ACC112 (cell line): ENCODE measurements around the gene DUSP1.
"Not testable (repeated sequence)": the region's sequence is repeated elsewhere in the genome, so short reads cannot be mapped to it uniquely, and the experiment has no call there.

Experiments
- H2AFZ ChIP-seq: fragments of 200-600 bp; sonication (generic); one replicate; pipeline ENCODE4 v1.6.0; 2017; ENCODE audit warnings: antibody characterized with exemption, low read length; ENCODE audit not compliant: unreplicated experiment
- H3K27ac ChIP-seq: fragments of 200-600 bp; sonication (generic); 2 replicates; pipeline ENCODE4 v1.5.1; 2014; ENCODE audit warnings: low read depth, mild to moderate bottlenecking, antibody characterized with exemption, low read length, moderate library complexity
- H3K27me3 ChIP-seq: fragments of 200-600 bp; sonication (generic); 2 replicates; pipeline ENCODE4 v1.6.1; 2014; ENCODE audit warnings: mild to moderate bottlenecking, antibody characterized with exemption, low read length, moderate library complexity, mixed read lengths; ENCODE audit not compliant: insufficient read depth
- H3K36me3 ChIP-seq: fragments of 200-600 bp; sonication (generic); 2 replicates; pipeline ENCODE4 v1.6.1; 2016; ENCODE audit warnings: mild to moderate bottlenecking, antibody characterized with exemption, low read length, moderate library complexity, mixed read lengths; ENCODE audit not compliant: insufficient read depth
- H3K4me1 ChIP-seq: fragments of 200-600 bp; sonication (generic); one replicate; pipeline ENCODE4 v1.6.1; 2016; ENCODE audit warnings: low read length, mixed read lengths; ENCODE audit not compliant: insufficient read depth, unreplicated experiment, control insufficient read depth
- H3K4me3 ChIP-seq: fragments of 200-600 bp; sonication (generic); 2 replicates; pipeline ENCODE4 v1.5.1; 2014; ENCODE audit warnings: mild to moderate bottlenecking, low read depth, low read length
- H3K79me2 ChIP-seq: fragments of 200-600 bp; sonication (generic); one replicate; pipeline ENCODE4 v1.6.0; 2016; ENCODE audit warnings: low read length; ENCODE audit not compliant: control insufficient read depth, unreplicated experiment, insufficient read depth

DUSP1 gene

GRCh38 chr5:172787538-172787937, 16.5 kb upstream of the DUSP1 start:
- not testable (repeated sequence) for H3K4me3 ChIP-seq

DNA sequence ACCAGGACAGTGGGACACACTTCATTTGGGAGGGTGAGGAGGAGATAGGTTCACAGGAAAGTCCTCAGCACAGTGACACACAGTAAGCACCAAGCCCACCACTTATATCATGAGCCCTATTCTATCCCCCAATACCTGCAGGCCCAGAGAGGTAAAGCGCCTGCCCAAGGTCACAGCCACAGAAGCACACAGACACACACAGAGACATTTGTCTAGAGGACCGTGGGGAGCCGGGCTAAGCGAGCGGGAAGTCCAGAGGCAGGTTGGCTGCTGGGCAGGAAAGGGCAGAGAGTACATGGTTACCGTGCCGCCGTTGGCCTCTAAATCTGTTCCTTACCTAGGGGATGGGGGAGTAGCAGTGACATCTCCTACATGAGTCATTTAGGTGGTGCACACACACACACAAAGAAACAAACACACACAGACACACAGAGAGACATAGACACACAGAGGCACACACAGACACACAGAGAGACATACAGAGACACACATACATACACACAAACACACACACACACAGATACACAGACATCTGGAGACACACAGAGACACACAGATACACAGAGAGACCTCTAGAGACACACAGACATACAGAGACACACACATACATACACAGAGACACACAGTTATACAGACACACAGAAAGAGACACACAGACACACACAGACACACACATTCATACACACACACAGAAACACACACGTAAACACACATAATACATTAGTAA, 15.9 kb upstream of the DUSP1 start:
- Histone ChIP-seq H3K4me1 (peaks cover 53% of the 10 kb centered on the region), H2AFZ (no peak overlapping the region), H3K27ac (no peak overlapping the region)

More at GRCh38 chr5:172787538-172787937, 16.5 kb upstream of the DUSP1 start:
- not testable (repeated sequence) for H3K36me3 ChIP-seq, H3K27me3 ChIP-seq, H3K79me2 ChIP-seq, H2AFZ ChIP-seq, H3K27ac ChIP-seq
- H3K4me1 ChIP-seq = peaks cover 51% of the 10 kb centered on the region

DNA sequence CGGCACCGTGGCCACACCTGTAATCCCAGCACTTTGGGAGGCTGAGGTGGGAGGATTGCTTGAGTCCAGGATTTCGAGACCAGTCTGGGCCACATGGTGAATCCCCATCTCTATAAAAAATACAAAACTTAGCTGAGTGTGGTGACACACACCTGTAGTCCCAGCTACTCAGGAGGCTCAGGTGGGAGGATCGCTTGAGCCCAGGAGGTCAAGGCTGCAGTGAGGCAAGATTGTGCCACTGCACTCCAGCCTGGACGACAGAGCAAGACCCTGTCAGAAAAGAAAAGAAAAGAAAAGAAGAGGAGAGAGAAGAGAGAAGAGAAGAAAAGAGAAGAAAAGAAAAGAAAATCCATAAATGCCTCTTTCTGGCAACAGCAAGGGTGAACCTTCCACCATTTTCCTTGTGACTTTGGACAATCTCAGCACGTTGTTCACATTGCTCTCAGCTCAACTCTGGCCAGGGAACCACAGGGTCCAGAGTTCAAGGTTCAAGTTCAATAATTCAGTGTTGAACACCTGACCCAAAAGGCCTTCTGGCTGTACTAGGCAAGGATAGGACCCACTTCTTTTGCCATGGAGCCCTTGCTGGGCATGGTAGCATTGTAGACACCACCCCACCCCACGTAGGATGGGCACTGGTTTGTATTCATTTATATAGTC, 14.6 kb upstream of the DUSP1 start:
- Histone ChIP-seq H3K27me3 (no peaks in the 10 kb centered on the region), H3K4me3 (no peak overlapping the region), H3K4me1 (peaks cover 40% of the 10 kb centered on the region), H3K27ac (no peak overlapping the region), H3K79me2 (no peaks in the 10 kb centered on the region), H3K36me3 (no peaks in the 10 kb centered on the region), H2AFZ (no peak overlapping the region)

More for the DNA sequence above, 15.9 kb upstream of the DUSP1 start:
- no peaks in the 10 kb centered on the region for H3K79me2 ChIP-seq
- no peaks in the 10 kb centered on the region for H3K27me3 ChIP-seq
- no peak overlapping the region for H3K4me3 ChIP-seq
- no peaks in the 10 kb centered on the region for H3K36me3 ChIP-seq

DNA sequence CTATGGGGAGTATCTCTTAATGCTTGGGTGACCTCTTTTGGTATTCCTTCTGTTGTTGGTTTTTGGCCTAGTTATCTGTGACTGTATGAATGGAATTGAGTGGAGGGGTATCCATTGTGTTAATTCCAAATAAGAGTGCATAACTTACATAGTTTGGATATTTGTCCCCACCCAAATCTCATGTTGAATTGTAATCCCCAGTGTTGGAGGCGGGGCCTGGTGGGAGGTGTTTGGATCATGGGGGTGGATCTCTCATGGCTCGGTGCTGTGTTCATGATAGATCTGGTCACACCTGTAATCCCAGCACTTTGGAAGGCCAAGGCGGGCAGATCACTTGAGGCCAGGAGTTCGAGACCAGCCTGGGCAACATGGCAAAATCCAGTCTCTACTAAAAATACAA, 13.2 kb upstream of the DUSP1 start:
- H3K4me1 ChIP-seq = peaks cover 26% of the 10 kb centered on the region
- H2AFZ ChIP-seq, H3K27ac ChIP-seq, H3K36me3 ChIP-seq, H3K4me3 ChIP-seq, H3K27me3 ChIP-seq, H3K79me2 ChIP-seq: not testable (repeated sequence)

- not testable (repeated sequence) for H2AFZ ChIP-seq
Measured at GRCh38 chr5:172783319-172783718, 12.3 kb upstream of the DUSP1 start.

DNA sequence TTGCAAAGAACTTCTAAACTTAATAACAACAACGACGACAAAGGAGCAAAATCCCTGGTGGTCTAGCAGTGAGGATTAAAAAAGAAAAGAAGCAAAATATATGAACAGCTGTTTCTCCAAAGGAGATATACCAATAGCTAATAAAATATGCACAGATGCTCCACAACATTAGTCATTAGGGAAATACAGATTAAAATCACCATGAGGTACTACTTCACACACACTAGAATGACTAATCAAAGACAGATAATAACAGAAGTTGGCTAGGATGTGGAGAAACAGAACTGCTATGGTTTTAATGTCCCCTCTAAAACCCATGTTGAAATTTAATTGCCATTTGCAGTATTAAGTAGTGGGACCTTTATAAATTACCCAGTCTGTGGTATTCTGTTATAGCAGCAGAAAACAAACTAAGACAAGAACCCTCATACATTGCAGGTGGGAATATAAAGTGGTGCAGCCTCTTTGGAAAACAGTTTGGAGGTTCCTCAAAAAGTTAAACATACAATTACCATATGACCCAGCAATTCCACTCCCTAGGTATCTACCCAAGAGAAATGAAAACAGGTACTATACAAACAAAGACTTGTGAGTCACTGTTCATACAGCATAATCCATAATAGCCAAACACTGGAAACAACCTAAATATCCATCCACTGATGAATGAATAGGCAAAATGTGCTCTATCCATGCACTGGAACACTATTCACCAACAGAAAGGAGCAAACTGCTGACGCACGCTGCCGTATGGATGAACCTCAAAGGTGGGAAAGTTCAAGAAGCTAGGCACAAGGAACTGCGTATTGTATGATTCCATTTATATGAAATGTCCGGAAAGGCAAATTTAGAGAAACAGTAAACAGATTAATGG, 11.4 kb upstream of the DUSP1 start:
- Histone ChIP-seq H2AFZ (no peak overlapping the region), H3K36me3 (no peaks in the 10 kb centered on the region), H3K4me1 (peaks cover 27% of the 10 kb centered on the region), H3K79me2 (no peaks in the 10 kb centered on the region), H3K4me3 (no peak overlapping the region), H3K27ac (peak overlapping the region; percentile 48), H3K27me3 (no peaks in the 10 kb centered on the region)

More at GRCh38 chr5:172783319-172783718, 12.3 kb upstream of the DUSP1 start:
- H3K27me3 ChIP-seq, H3K36me3 ChIP-seq, H3K27ac ChIP-seq, H3K79me2 ChIP-seq, H3K4me3 ChIP-seq: not testable (repeated sequence)
- peaks cover 25% of the 10 kb centered on the region for H3K4me1 ChIP-seq

- H3K4me1 ChIP-seq = peaks cover 47% of the 10 kb centered on the region
- H3K36me3 ChIP-seq = no peaks in the 10 kb centered on the region
- no peak overlapping the region for H3K4me3 ChIP-seq
- peaks cover 1% of the 10 kb centered on the region for H3K79me2 ChIP-seq
- H3K27me3 ChIP-seq = no peaks in the 10 kb centered on the region
- H3K27ac ChIP-seq = no peak overlapping the region
- H2AFZ ChIP-seq = no peak overlapping the region
Measured at GRCh38 chr5:172779691-172780341, 8.8 kb upstream of the DUSP1 start.

- H3K27me3 ChIP-seq = no peaks in the 10 kb centered on the region
- H3K36me3 ChIP-seq = no peaks in the 10 kb centered on the region
- peak overlapping the region; percentile 100 for H3K27ac ChIP-seq
- H3K4me3 ChIP-seq = peak overlapping the region; percentile 60
- no peak overlapping the region for H2AFZ ChIP-seq
- peaks cover 5% of the 10 kb centered on the region for H3K79me2 ChIP-seq
- peaks cover 64% of the 10 kb centered on the region for H3K4me1 ChIP-seq
Measured at GRCh38 chr5:172777881-172778814, 7.2 kb upstream of the DUSP1 start.

DNA sequence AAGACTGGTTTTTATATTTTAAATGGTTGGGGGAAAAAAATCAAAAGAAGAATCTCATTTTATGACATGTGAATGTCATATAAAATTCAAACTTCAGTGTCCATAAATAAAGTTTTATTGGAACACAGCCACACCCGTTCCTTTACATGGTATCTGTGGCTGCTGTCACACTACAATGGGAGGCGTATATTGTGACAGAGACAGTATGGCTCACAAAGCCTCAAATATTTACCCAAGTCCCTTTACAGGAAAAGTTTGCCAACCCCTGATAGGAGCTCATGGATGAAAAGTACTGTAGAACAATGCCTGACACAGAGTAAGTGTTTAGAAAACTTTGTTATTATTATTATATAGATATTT, 5.2 kb upstream of the DUSP1 start:
- Histone ChIP-seq H3K4me1 (peaks cover 68% of the 10 kb centered on the region), H3K4me3 (no peak overlapping the region), H3K36me3 (no peaks in the 10 kb centered on the region), H2AFZ (no peak overlapping the region), H3K27ac (peak overlapping the region; percentile 100), H3K27me3 (no peaks in the 10 kb centered on the region), H3K79me2 (peaks cover 5% of the 10 kb centered on the region)
